Measurements from ENCODE around the gene GLIS1. TPM values are rescaled to one million over a fixed set of nuclear protein-coding genes. Genes with fewer than 3 reads are reported as not detected.

The GLIS1 gene
- total RNA-seq, 1 experiment from 2014 or later, result 0.39 TPM

- ChIA-PET RAD21 (ENCODE audit: low non-redundant PET in 1 of 2, low total read pairs in 2 of 2, uncharacterized antibody in 2 of 2, unreplicated experiment in 2 of 2) (no interaction called here), POLR2A (no interaction called here), CTCF (no interaction called here)
- intact Hi-C loops (cut with micrococcal nuclease), result no loop called here
- Histone ChIP-seq H3K9me3 (ENCODE audit: control insufficient read depth in 1 of 2, insufficient read depth in 1 of 2, low read depth in 1 of 2, low read length in 2 of 2) (no peaks in the 10 kb centered on the region), H3K9ac (ENCODE audit: low read length) (no peak overlapping the region), H3K27ac (ENCODE audit: low read depth, low read length) (no peak overlapping the region), H2AFZ (ENCODE audit: low read depth, low read length, poor library complexity, severe bottlenecking) (no peak overlapping the region), H3K9me2 (ENCODE audit: insufficient read depth) (no peaks in the 10 kb centered on the region), H3K36me3 (ENCODE audit: control insufficient read depth in 1 of 2, insufficient read depth in 2 of 2, low read length in 2 of 2) (no peaks in the 10 kb centered on the region), H3K79me2 (ENCODE audit: insufficient read depth, low read length) (no peaks in the 10 kb centered on the region), H3K4me1 (ENCODE audit: control insufficient read depth in 1 of 2, insufficient read depth in 2 of 2, low read length in 2 of 2) (no peaks in the 10 kb centered on the region), H4K20me1 (ENCODE audit: insufficient read depth) (no peaks in the 10 kb centered on the region), H3K27me3 (ENCODE audit: insufficient read depth, low read length) (no peaks in the 10 kb centered on the region), H3K4me3 (replicated peaks in 1 of 2; ENCODE audit: low read depth in 1 of 2, low read length in 2 of 2) (no peak overlapping the region), H3K4me2 (ENCODE audit: low read length) (no peak overlapping the region)
- ATAC-seq (no peak), DNase-seq (ENCODE audit: low read depth, low spot score) (no peak)
- no TSS peak for BruUV-seq (replicated peaks)
- TF ChIP-seq RAD21 (IDR thresholded peaks at IDR 0.05; ENCODE audit: low read depth) (no peak), JUND (IDR thresholded peaks at IDR 0.05) (no peak), CBX3 (IDR thresholded peaks at IDR 0.05; ENCODE audit: low read depth) (no peak), EGR1 (IDR thresholded peaks at IDR 0.05; ENCODE audit: low read depth) (no peak), SRF (IDR thresholded peaks at IDR 0.05; ENCODE audit: low read depth) (no peak), YY1 (IDR thresholded peaks at IDR 0.05; ENCODE audit: extremely low read depth, insufficient replicate concordance, low read depth, low read length) (no peak), ELF1 (IDR thresholded peaks at IDR 0.05; ENCODE audit: borderline replicate concordance, low read depth) (no peak), TCF7L2 (IDR thresholded peaks at IDR 0.05; ENCODE audit: borderline replicate concordance, extremely low read depth, insufficient read depth, insufficient read length) (no peak), POLR2AphosphoS5 (IDR thresholded peaks at IDR 0.05; ENCODE audit: low read depth, low read length) (no peak), POLR2A (IDR thresholded peaks at IDR 0.05; ENCODE audit: borderline replicate concordance, extremely low read depth, insufficient read depth, insufficient read length) (no peak), FOSL1 (IDR thresholded peaks at IDR 0.05; ENCODE audit: low read depth) (no peak)
These were observed 221.1 kb downstream of the GLIS1 start for GRCh38 chr1:53517821-53518352.

- H3K79me2 ChIP-seq (ENCODE audit: insufficient read depth, low read length), result no peaks in the 10 kb centered on the region
- no peak for TF ChIP-seq CBX3 (IDR thresholded peaks at IDR 0.05; ENCODE audit: low read depth)
- H3K9me2 ChIP-seq (ENCODE audit: insufficient read depth), result no peaks in the 10 kb centered on the region
- POLR2A ChIA-PET, result no interaction called here
- H3K9ac ChIP-seq (ENCODE audit: low read length), result no peak overlapping the region
- intact Hi-C loops (cut with micrococcal nuclease), result no loop called here
- no TSS peak for BruUV-seq (replicated peaks)
- RAD21 ChIA-PET (ENCODE audit: low non-redundant PET in 1 of 2, low total read pairs in 2 of 2, uncharacterized antibody in 2 of 2, unreplicated experiment in 2 of 2), result no interaction called here
- H3K4me3 ChIP-seq (replicated peaks in 1 of 2; ENCODE audit: low read depth in 1 of 2, low read length in 2 of 2), result no peak overlapping the region
- H3K27ac ChIP-seq (ENCODE audit: low read depth, low read length), result no peak overlapping the region
- no peaks in the 10 kb centered on the region for H3K4me1 ChIP-seq (ENCODE audit: control insufficient read depth in 1 of 2, insufficient read depth in 2 of 2, low read length in 2 of 2)
- no peaks in the 10 kb centered on the region for H3K27me3 ChIP-seq (ENCODE audit: insufficient read depth, low read length)
- H2AFZ ChIP-seq (ENCODE audit: low read depth, low read length, poor library complexity, severe bottlenecking), result no peak overlapping the region
- no peaks in the 10 kb centered on the region for H3K9me3 ChIP-seq (ENCODE audit: control insufficient read depth in 1 of 2, insufficient read depth in 1 of 2, low read depth in 1 of 2, low read length in 2 of 2)
- ATAC-seq, result peak; percentile 69
- H4K20me1 ChIP-seq (ENCODE audit: insufficient read depth), result no peaks in the 10 kb centered on the region
- no peak overlapping the region for H3K4me2 ChIP-seq (ENCODE audit: low read length)
- CTCF ChIA-PET, result no interaction called here
- H3K36me3 ChIP-seq (ENCODE audit: control insufficient read depth in 1 of 2, insufficient read depth in 2 of 2, low read length in 2 of 2), result no peaks in the 10 kb centered on the region
- DNase-seq (ENCODE audit: low read depth, low spot score), result no peak
These were observed 221.9 kb downstream of the GLIS1 start for GRCh38 chr1:53517109-53517508.
